ENCODE data around the gene RTL1. TPM values are rescaled to one million over a fixed set of nuclear protein-coding genes. Genes with fewer than 3 reads are reported as not detected.

Gene RTL1
- total RNA-seq, 2 donors from 2014 or later, result 0.80 TPM; not detected in 1

GRCh38 chr14:100862793-100863192, 40.7 kb downstream of the RTL1 start:
- 89% methylated on average over 2 of the region's 2 CpGs for WGBS

GRCh38 chr14:100862277-100862676, 41.2 kb downstream of the RTL1 start:
- Histone ChIP-seq H3K27ac (no peak overlapping the region), H3K4me1 (replicated peaks) (no peaks in the 10 kb centered on the region), H3K27me3 (replicated peaks; ENCODE audit: insufficient read depth) (no peaks in the 10 kb centered on the region), H3K36me3 (no peaks in the 10 kb centered on the region), H3K4me3 (no peak overlapping the region), H3K9me3 (no peaks in the 10 kb centered on the region)
- TF ChIP-seq POLR2A (IDR thresholded peaks at IDR 0.05) (no peak), CTCF (IDR thresholded peaks at IDR 0.05) (no peak), POLR2AphosphoS5 (IDR thresholded peaks at IDR 0.05) (no peak)
- 92% methylated on average over 3 of the region's 3 CpGs for WGBS
- intact Hi-C loops (cut with DNase I), result no loop called here
- DNase-seq (ENCODE audit: low spot score), result no peak

More at GRCh38 chr14:100862793-100863192, 40.7 kb downstream of the RTL1 start:
- Histone ChIP-seq H3K4me3 (no peak overlapping the region), H3K9me3 (no peaks in the 10 kb centered on the region), H3K27me3 (replicated peaks; ENCODE audit: insufficient read depth) (no peaks in the 10 kb centered on the region), H3K36me3 (no peaks in the 10 kb centered on the region), H3K4me1 (replicated peaks) (no peaks in the 10 kb centered on the region), H3K27ac (no peak overlapping the region)
- no peak for TF ChIP-seq POLR2AphosphoS5 (IDR thresholded peaks at IDR 0.05)
- no peak for TF ChIP-seq CTCF (IDR thresholded peaks at IDR 0.05)
- no peak for TF ChIP-seq POLR2A (IDR thresholded peaks at IDR 0.05)
- no peak for DNase-seq (ENCODE audit: low spot score)
- intact Hi-C loops (cut with DNase I), result no loop called here

- no peaks in the 10 kb centered on the region for H3K4me1 ChIP-seq (replicated peaks)
- H3K9me3 ChIP-seq, result no peaks in the 10 kb centered on the region
- H3K27ac ChIP-seq, result no peak overlapping the region
- WGBS, result 94% methylated on average over 2 of the region's 2 CpGs
- no peak for DNase-seq (ENCODE audit: low spot score)
- no peaks in the 10 kb centered on the region for H3K36me3 ChIP-seq
- TF ChIP-seq POLR2AphosphoS5 (IDR thresholded peaks at IDR 0.05) (no peak), CTCF (IDR thresholded peaks at IDR 0.05) (no peak)
- no peaks in the 10 kb centered on the region for H3K27me3 ChIP-seq (replicated peaks; ENCODE audit: insufficient read depth)
- intact Hi-C loops (cut with DNase I), result no loop called here
- H3K4me3 ChIP-seq, result no peak overlapping the region
Measured at GRCh38 chr14:100861937-100862247, 41.6 kb downstream of the RTL1 start.

GRCh38 chr14:100861188-100861936, 42.2 kb downstream of the RTL1 start:
- DNase-seq (ENCODE audit: low spot score), result no peak
- TF ChIP-seq POLR2A (IDR thresholded peaks at IDR 0.05), result no peak
- no peak for TF ChIP-seq POLR2AphosphoS5 (IDR thresholded peaks at IDR 0.05)
- Histone ChIP-seq H3K27ac (no peak overlapping the region), H3K4me3 (no peak overlapping the region), H3K4me1 (replicated peaks) (no peaks in the 10 kb centered on the region), H3K27me3 (replicated peaks; ENCODE audit: insufficient read depth) (no peaks in the 10 kb centered on the region), H3K9me3 (no peaks in the 10 kb centered on the region), H3K36me3 (no peaks in the 10 kb centered on the region)
- intact Hi-C loops (cut with DNase I), result no loop called here
- WGBS, result 92% methylated on average over 15 of the region's 16 CpGs

- intact Hi-C loops (cut with DNase I), result no loop called here
- 75% methylated on average over 19 of the region's 19 CpGs for whole genome bisulfite sequencing
- DNase-seq (ENCODE audit: low spot score), result no peak
Measured at GRCh38 chr14:100860556-100861187, 42.9 kb downstream of the RTL1 start.

More at GRCh38 chr14:100860556-100861187, 42.9 kb downstream of the RTL1 start:
- Histone ChIP-seq H3K4me1 (replicated peaks) (no peaks in the 10 kb centered on the region), H3K27me3 (replicated peaks; ENCODE audit: insufficient read depth) (no peaks in the 10 kb centered on the region), H3K9me3 (no peaks in the 10 kb centered on the region), H3K36me3 (no peaks in the 10 kb centered on the region), H3K27ac (no peak overlapping the region), H3K4me3 (no peak overlapping the region)
- TF ChIP-seq POLR2AphosphoS5 (IDR thresholded peaks at IDR 0.05) (no peak), POLR2A (IDR thresholded peaks at IDR 0.05) (no peak), CTCF (IDR thresholded peaks at IDR 0.05) (no peak)
